ENCODE measurements around the gene RAB20.
"Not testable (repeated sequence)": the region's sequence is repeated elsewhere in the genome, so short reads cannot be mapped to it uniquely, and the experiment has no call there.

DNA sequence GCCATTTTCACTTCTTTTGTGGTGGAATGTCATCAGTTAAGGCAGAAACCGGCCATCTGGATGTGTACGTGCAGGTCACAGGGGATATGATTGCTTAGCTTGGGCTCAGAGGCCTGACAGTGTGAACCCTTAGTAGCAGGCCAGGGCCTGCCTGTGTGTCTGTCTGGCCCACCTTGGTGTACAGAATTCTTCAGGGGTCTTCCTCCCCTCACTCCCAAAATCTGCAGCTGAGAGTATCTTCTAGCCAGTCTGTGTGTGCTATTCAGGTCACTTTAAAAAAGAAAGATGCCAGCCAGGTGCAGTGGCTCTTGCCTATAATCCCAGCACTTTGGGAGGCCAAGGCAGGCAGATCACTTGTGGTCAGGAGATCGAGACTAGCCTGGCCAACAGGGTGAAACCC, 74.6 kb downstream of the RAB20 start:
- TF ChIP-seq, protein P1, sequence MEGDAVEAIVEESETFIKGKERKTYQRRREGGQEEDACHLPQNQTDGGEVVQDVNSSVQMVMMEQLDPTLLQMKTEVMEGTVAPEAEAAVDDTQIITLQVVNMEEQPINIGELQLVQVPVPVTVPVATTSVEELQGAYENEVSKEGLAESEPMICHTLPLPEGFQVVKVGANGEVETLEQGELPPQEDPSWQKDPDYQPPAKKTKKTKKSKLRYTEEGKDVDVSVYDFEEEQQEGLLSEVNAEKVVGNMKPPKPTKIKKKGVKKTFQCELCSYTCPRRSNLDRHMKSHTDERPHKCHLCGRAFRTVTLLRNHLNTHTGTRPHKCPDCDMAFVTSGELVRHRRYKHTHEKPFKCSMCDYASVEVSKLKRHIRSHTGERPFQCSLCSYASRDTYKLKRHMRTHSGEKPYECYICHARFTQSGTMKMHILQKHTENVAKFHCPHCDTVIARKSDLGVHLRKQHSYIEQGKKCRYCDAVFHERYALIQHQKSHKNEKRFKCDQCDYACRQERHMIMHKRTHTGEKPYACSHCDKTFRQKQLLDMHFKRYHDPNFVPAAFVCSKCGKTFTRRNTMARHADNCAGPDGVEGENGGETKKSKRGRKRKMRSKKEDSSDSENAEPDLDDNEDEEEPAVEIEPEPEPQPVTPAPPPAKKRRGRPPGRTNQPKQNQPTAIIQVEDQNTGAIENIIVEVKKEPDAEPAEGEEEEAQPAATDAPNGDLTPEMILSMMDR (IDR thresholded peaks at IDR 0.05): not testable (repeated sequence)
- not testable (repeated sequence) for TF ChIP-seq POLR2A (IDR thresholded peaks at IDR 0.05)
